ENCODE results near the gene INO80D. TPM values are rescaled to one million over a fixed set of nuclear protein-coding genes. Genes with fewer than 3 reads are reported as not detected.

INO80D gene
- total RNA-seq, 1 experiment from 2014 or later = 46.0 TPM

DNA sequence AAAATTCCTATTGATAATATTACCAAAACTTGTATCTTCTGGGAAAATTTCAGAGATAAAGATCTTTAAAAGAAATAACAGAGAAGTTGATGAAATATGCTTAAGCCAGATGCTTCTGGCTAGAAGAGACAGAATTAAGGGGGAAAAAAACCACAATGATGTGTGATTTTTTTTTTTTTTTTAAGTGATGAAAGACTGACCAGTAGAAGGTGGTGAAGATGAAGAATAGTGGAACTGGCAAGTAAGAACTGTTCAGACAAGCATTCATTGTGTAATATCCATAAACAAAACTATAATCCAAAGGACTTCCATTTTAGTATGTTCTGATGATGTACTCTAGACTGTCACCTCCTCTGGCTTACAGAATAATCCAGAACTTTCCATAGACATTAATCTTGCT is 89.8 kb downstream of the INO80D start:
- no peak overlapping the region for H2BK12ac ChIP-seq (ENCODE audit: insufficient read length, low read depth, low read length)
- no peaks in the 10 kb centered on the region for H3K9me3 ChIP-seq (ENCODE audit: control insufficient read depth, low read depth, low read length)
- H3K79me2 ChIP-seq (ENCODE audit: insufficient read depth, low read length) = no peaks in the 10 kb centered on the region
- no peak overlapping the region for H2BK5ac ChIP-seq (ENCODE audit: insufficient read length, low read length)
- H4K91ac ChIP-seq (ENCODE audit: insufficient read length, low read depth, low read length) = no peak overlapping the region
- Mint-ChIP-seq H3K4me1 (peaks cover 0 to 3% of the 10 kb centered on the region in 2 experiments; a peak in 1 of 4 replicates), H3K4me3 (no peak overlapping the region), H3K27me3 (ENCODE audit: low read depth) (no peaks in the 10 kb centered on the region), H3K27ac (no peak overlapping the region), H3K36me3 (ENCODE audit: insufficient read depth in 1 of 3, low read depth in 3 of 3) (peaks cover 5 to 42% (median 8%) of the 10 kb centered on the region in 3 experiments), H3K9me3 (no peaks in the 10 kb centered on the region)
- no peaks in the 10 kb centered on the region for H3K79me1 ChIP-seq (ENCODE audit: insufficient read depth, low read depth, low read length, poor library complexity, severe bottlenecking)
- no peak overlapping the region for H2BK15ac ChIP-seq (ENCODE audit: low read depth, low read length)
- H2AFZ ChIP-seq (ENCODE audit: low read length) = no peak overlapping the region
- H3K56ac ChIP-seq (ENCODE audit: insufficient read length, low read depth, low read length) = no peak overlapping the region
- no peak overlapping the region for H3K27ac ChIP-seq (ENCODE audit: insufficient read length, low read depth, low read length)
- no peak overlapping the region for H3K9ac ChIP-seq (ENCODE audit: extremely low read depth, insufficient read length, low read length)
- H3T11ph ChIP-seq (ENCODE audit: low read length) = no peak overlapping the region
- no peaks in the 10 kb centered on the region for H3K27me3 ChIP-seq (ENCODE audit: insufficient read depth, low read length)
- no peak for DNase-seq
- H4K20me1 ChIP-seq (ENCODE audit: control insufficient read depth, insufficient read depth, insufficient read length) = no peaks in the 10 kb centered on the region
- no peaks in the 10 kb centered on the region for H3K4me1 ChIP-seq (ENCODE audit: insufficient read depth, low read length)
- no peak overlapping the region for H3K18ac ChIP-seq (ENCODE audit: insufficient read length, low read depth, low read length)
- TF ChIP-seq, protein P1, sequence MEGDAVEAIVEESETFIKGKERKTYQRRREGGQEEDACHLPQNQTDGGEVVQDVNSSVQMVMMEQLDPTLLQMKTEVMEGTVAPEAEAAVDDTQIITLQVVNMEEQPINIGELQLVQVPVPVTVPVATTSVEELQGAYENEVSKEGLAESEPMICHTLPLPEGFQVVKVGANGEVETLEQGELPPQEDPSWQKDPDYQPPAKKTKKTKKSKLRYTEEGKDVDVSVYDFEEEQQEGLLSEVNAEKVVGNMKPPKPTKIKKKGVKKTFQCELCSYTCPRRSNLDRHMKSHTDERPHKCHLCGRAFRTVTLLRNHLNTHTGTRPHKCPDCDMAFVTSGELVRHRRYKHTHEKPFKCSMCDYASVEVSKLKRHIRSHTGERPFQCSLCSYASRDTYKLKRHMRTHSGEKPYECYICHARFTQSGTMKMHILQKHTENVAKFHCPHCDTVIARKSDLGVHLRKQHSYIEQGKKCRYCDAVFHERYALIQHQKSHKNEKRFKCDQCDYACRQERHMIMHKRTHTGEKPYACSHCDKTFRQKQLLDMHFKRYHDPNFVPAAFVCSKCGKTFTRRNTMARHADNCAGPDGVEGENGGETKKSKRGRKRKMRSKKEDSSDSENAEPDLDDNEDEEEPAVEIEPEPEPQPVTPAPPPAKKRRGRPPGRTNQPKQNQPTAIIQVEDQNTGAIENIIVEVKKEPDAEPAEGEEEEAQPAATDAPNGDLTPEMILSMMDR (conservative IDR thresholded peaks at IDR 0.05) = no peak
- no peak overlapping the region for H3K4me2 ChIP-seq (ENCODE audit: insufficient read depth, insufficient read length, low read length)
- H2AK5ac ChIP-seq (ENCODE audit: insufficient read length, low read length) = no peak overlapping the region
- H3K14ac ChIP-seq (ENCODE audit: insufficient read depth, low read length) = no peak overlapping the region
- H4K5ac ChIP-seq (ENCODE audit: insufficient read length, low read depth, low read length) = no peak overlapping the region
- no peaks in the 10 kb centered on the region for H3K23me2 ChIP-seq (ENCODE audit: insufficient read length, low read depth, low read length, poor library complexity, severe bottlenecking)
- no peak overlapping the region for H2BK20ac ChIP-seq (ENCODE audit: low read depth, low read length, poor library complexity, severe bottlenecking)
- H3K4ac ChIP-seq (ENCODE audit: low read depth, low read length) = no peak overlapping the region
- no peak overlapping the region for H3K23ac ChIP-seq (ENCODE audit: insufficient read length, low read depth, low read length)
- no peak overlapping the region for H2BK120ac ChIP-seq (ENCODE audit: low read depth, low read length, poor library complexity, severe bottlenecking)
- no peak overlapping the region for H4K8ac ChIP-seq (replicated peaks; ENCODE audit: insufficient read length, low read depth, low read length)

Measured in H9 (cell line).